Breast epithelium (tissue), 3 donors: Measurements from ENCODE around the gene SLC12A7.

ENCODE experiments used
- CTCF ChIP-seq, 3 donors: fragments of 450-650 bp; IDR thresholded peaks; one replicate each; pipeline ENCODE4 v1.5.1; 2016 to 2017; ENCODE audit warnings: antibody characterized with exemption in 3 of 3, mild to moderate bottlenecking in 3 of 3, moderate library complexity in 3 of 3
- POLR2A ChIP-seq: fragments of 450-650 bp; IDR thresholded peaks from one replicate; pipeline ENCODE4 v1.6.1; 2016; ENCODE audit warnings: antibody characterized with exemption, mild to moderate bottlenecking, moderate library complexity
- POLR2AphosphoS5 ChIP-seq, 3 donors: sonication (generic); formaldehyde crosslinking; IDR thresholded peaks; one replicate each; pipeline ENCODE4 v1.6.1; 2017; ENCODE audit warnings: antibody characterized with exemption in 3 of 3

GRCh38 chr5:1033178-1033577 lies 78.7 kb downstream of the SLC12A7 start:
- TF ChIP-seq CTCF (IDR thresholded peaks at IDR 0.05), result no peak
- no peak for TF ChIP-seq POLR2A
- no peak for TF ChIP-seq POLR2AphosphoS5 (IDR thresholded peaks at IDR 0.05)
